GM04504 (cell line): ENCODE data around the gene ENPP7.

Experiments used
- DNase-seq: peaks from one replicate; pipeline ENCODE4 v3.0.0-alpha.2; 2012; ENCODE audit warnings: low read depth

Gene ENPP7

DNA sequence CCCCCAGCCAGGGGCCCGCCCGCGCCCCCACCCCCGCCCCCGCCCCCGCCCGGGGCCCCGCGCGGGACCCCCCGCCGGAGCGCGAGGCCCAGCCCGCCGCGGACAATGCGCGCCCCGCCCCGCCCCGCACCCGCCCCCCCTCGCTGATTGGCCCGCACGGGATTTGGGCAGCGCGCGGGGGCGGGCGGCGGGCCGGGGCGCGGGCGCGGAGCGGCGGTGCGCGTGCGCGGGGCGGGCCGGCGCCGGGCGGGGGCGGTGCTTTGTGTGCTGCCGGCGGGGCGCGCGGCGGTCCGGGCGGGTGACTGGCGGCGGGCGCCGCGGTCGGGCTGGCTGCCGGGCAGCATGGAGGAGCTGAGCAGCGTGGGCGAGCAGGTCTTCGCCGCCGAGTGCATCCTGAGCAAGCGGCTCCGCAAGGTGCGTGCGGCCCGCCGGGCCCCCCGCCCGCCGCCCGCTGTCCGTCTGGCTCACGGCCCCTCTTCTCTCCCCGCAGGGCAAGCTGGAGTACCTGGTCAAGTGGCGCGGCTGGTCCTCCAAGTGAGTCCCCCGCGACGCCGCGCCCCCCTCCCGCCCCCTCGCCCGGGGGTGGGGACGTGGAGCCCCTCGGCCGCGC lies 47.3 kb downstream of the ENPP7 start, which contains the start of gene CBX2:
Gene CBX2, plus strand, starts transcription at position 255 of the 610 bp plus-strand sequence. Its CDS starts 88 bp downstream, at position 343.
- DNase-seq = no peak

DNA sequence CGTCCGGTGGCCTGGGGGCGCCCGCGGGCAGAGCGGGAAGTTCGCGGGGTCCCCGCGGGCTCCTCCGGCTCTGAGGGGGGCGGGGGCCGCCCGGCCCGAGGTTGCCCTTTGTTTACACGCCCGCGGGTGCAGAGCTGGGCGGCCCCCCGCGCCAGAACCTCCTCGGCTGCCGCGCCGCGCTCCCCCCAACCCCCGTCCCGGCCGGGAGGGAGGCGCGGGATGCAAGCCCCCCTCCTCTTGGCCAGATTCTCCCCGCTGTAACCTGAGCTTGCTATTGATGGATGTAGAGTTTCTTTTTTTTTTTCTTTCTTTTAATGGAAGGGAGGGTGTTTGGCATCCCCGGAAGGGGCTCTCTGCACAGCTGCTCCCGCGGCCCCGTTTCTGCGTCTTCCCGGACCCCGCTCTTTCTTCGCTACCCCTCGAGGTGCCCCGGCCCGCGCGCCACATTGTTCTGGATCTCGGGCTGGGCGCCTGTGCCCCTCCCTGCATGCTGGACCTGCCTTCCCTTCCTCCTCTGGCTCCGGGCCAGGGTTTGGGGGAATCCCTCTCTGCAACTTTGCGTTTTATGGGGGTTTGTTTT lies 47.9 kb downstream of the ENPP7 start:
- no peak for DNase-seq

DNA sequence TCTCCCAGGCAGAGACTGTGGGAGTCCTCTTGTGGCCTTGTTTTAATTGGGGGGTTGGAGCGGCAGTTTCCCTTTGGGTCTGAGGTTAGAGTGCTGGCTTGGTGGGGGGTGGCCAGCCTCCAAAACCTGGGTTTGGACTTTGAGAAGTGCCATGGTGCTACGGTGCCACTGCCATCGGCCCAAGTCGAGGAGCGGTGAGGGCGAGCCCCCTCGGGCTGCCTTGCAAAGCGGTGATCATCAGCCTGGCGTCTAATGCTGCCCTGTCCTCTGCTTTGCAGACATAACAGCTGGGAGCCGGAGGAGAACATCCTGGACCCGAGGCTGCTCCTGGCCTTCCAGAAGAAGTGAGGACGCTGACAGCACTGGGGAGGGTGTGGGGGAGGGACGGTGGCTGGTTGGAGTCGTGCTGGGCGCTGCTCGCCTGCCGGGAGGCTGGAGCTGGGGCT lies 48.4 kb downstream of the ENPP7 start:
- no peak for DNase-seq

DNA sequence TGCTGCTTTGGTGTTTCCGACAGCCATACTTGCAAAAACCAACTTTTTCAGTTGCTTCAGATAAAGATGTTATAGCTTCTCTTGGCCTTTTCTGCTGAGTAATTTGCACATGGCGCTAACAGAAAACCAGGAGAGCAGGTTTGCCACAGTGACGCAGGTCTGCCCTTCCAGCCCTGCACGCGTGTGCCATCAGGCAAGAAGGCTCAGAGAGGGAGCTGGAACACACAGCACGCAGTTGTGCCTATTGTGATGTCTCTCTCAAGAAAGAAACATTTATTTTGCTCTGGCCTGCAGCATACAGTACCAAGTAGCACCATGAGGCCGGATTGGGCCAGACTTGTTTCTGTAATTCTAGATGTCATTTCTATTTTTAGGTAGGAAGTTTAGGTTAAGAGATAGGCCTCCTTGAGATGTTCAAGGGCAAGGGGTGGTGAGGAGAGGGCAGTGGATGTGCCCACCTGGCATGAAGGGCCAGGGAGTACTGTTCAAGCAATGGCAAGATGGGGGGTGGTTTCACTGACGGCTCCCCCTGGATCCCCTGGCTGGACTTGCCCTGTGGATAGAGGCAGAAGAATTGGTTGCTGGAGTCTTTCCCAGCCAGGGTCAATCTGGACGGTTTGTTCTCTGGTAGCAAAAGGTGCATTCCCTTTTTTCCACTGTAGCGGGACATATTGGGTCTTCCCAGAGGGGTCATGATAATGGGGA lies 49.1 kb downstream of the ENPP7 start:
- DNase-seq = no peak

DNA sequence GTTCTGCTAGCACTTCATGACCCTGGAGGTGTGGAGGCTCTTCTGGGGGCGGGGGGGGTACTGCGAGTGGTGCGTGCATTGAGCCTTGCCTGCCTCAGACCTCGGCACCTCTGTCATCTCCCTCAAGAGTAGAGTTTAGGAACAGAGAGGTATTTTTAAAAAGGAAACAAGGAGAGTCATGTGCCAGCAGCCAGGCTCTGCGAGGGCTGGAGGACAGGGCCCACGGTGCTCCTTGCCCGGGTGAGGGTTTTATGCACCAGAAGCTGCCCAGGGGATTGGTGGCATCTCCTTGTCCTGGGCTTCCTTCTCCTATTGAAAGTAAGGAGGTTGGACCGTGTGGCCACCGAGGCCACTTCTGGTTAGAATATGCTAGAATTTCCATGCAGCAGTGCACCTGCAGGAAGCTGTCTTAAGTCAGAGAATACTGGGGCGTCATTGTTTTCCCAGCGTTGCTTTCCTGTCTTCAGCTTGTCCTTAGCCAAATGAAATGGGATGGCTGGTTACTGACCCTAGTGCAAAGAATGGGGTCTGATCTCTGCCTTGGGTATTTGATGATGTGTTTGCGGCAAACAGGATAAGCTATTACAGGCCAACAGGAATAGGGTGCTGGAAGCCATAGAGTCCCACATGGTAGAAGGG lies 50.4 kb downstream of the ENPP7 start:
- no peak for DNase-seq

DNA sequence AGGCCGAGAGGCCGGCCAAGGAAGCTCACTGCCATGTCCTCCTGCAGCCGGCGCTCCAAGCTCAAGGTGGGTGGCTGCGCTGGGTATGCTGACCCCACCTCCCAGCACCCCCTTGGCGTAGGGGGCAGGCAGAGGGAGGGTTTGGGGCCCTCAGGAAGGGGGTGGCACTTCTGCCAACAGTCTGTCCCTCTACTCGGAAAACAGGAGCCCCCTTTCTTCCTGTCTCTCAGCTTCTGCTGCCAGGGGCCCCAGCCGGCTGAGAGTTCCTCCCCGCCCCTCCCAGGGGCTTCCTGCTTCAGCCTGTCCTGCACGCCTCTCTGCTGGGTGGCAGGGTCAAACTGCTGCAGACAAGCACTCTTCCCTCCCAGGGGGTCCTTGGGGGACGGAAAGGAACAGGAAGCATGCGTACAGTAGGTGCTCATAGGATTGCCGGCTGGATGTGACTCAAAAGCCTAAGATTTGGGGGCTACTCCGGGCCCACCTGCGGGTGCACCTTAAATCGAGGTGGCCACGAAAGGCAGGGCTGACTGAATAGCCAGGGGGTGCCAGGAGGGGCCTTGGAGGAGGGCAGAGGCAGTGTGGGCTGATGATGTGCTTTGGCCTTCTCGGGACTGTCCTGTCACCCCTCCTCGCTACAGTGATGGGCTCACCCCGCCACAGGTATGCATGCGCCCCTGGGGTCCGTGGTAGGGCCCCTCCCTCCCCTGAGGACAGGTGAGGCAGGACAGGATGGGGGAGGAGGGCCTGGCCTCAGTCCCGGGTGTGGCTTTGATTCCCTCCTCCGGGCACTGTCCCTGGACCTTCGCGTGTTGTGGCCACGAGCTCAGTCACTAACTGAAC lies 51.2 kb downstream of the ENPP7 start:
- no peak for DNase-seq

DNA sequence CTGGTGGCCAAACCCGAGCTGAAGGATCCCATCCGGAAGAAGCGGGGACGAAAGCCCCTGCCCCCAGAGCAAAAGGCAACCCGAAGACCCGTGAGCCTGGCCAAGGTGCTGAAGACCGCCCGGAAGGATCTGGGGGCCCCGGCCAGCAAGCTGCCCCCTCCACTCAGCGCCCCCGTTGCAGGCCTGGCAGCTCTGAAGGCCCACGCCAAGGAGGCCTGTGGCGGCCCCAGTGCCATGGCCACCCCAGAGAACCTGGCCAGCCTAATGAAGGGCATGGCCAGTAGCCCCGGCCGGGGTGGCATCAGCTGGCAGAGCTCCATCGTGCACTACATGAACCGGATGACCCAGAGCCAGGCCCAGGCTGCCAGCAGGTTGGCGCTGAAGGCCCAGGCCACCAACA lies 53.1 kb downstream of the ENPP7 start:
- no peak for DNase-seq

DNA sequence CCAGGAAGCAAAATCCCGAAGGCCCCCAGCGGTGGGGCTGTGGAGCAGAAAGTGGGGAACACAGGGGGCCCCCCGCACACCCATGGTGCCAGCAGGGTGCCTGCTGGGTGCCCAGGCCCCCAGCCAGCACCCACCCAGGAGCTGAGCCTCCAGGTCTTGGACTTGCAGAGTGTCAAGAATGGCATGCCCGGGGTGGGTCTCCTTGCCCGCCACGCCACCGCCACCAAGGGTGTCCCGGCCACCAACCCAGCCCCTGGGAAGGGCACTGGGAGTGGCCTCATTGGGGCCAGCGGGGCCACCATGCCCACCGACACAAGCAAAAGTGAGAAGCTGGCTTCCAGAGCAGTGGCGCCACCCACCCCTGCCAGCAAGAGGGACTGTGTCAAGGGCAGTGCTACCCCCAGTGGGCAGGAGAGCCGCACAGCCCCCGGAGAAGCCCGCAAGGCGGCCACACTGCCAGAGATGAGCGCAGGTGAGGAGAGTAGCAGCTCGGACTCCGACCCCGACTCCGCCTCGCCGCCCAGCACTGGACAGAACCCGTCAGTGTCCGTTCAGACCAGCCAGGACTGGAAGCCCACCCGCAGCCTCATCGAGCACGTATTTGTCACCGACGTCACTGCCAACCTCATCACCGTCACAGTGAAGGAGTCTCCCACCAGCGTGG lies 53.7 kb downstream of the ENPP7 start:
- DNase-seq = no peak

DNA sequence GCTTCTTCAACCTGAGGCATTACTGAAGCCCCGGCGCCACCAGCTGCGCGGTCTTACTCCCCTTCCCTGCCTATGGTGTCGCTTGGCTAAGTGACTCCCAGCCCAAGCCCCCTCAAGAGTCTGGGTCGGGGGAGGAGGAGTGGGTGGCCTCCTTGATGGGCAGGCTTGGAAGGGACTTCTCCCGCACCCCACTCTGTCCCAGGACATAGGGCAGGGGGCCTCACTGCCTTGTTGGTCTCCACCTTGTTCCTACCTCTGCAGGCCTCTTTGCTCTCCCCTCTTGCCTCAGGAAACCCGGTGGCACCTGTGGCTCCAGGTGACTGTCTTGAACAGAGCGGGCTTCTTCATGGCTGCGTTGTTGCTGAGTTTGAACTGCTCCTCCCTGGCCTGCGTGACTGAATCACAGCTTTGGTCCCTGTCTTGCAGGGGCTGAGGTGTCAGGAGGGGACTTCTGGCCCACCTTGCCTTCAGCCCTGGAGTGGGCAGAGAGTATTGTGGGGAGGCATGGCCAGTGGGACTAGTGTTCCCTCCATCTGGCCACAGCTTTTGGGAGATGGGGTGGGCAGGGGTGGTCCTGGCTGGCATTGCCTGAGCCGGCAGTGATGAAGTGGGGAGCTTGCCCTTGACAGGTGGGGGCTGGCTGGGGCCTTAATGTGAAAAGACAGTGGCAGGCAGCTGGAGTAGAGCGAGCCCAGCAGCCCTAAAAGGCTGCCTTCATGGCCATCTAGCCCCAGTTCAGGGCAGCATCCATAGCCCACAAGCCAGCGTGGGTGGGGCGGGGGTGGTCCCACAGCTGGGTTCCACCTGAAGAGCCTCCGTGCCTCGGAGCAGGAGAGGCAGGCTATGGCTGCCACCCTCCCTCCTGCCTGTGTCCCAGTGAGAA lies 54.5 kb downstream of the ENPP7 start:
- no peak for DNase-seq

DNA sequence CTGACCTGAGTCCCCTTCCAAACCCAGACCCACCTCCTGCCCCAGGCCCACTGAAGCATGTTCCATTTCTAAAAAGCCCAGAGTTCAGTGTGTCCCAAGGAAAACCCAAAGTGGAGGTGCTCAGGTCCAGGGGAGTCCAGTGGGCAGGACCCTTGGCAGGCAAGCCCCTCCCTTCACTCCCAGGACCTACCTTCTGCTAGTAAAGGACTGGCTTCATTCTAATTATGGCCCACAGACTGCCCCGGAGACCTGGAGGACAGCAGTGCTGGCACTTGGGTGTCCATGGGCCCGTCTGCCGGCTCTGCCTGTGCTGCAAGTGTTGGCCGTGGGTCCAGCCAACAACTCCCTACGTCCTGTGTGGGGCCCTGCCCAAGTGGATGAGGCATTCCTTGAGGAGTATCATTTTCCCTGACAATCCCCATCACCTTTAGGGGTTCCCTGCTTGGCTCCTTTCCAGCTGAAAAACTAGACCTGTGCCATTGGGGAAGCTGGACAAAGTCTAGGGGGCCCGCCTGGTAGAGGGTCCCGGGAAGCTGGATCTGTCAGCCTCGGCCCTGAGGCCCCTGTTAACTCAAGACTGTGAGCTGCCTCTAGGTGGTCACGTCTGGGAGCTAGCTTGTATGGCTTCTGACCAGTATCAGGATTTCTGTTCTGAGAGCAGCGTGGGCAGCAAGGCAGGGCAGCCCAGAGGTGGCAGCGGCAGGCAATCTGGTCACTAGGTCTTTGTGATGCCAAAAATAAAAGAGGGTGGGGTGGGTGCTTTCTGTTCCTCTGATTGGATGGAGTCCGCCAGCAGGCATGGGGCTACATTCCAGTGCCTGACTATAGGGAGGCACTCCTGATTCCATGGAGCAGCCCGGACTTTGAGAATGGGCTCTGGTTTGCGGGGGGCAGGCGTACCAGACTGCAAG lies 55.4 kb downstream of the ENPP7 start:
- no peak for DNase-seq

DNA sequence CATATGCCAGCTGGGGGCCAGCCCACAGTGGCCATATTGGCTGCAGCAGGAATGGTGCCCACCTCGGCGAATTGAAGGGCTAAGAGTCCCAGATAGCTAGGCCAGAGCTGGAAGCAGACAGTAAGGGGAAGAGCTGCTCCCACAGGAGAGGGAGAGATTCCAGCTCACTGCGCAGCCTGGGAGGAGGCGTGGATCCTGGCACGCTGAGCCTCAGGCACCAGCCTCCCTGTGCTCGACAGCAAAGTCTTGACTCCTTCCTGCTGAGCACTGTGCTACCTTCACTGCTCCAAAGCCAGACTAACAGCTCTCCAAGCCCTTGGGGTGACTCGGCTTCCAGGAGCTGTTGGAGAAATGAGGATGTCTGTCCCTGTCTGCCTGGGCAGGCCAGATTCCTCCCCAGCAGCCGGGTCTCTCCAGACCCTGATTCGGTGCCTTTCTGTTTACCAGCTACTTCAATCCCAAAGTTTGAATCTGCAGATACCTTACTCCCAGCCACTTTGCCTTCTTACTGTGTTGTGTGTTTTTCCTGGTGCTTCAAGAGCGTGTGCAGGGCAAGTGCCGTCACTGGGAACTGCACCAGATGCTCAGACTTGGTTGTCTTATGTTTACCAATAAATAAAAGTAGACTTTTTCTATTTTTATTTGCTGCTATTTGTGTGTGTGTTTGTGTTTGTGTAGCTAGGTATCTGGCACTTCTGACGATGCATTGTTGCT lies 56.3 kb downstream of the ENPP7 start:
- no peak for DNase-seq

DNA sequence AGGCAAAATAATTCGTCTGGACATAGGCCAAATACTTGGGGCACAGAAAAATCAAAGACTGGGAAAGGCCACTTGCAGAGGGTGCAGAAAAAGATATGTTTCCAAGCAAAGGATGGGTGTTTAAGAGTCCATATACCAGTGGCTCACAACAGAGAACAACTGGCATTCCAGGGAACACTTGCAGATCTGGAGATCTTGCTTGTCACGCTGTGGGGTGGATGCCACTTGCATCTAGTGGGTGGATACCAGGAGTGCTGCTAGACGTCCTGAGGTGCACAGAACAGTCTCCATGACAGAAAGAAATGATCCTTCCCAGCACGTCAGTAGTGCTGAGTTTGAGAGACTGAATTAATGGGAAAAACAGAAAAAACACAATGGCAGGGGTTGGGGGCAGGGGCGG lies 57.7 kb downstream of the ENPP7 start:
- no peak for DNase-seq

DNA sequence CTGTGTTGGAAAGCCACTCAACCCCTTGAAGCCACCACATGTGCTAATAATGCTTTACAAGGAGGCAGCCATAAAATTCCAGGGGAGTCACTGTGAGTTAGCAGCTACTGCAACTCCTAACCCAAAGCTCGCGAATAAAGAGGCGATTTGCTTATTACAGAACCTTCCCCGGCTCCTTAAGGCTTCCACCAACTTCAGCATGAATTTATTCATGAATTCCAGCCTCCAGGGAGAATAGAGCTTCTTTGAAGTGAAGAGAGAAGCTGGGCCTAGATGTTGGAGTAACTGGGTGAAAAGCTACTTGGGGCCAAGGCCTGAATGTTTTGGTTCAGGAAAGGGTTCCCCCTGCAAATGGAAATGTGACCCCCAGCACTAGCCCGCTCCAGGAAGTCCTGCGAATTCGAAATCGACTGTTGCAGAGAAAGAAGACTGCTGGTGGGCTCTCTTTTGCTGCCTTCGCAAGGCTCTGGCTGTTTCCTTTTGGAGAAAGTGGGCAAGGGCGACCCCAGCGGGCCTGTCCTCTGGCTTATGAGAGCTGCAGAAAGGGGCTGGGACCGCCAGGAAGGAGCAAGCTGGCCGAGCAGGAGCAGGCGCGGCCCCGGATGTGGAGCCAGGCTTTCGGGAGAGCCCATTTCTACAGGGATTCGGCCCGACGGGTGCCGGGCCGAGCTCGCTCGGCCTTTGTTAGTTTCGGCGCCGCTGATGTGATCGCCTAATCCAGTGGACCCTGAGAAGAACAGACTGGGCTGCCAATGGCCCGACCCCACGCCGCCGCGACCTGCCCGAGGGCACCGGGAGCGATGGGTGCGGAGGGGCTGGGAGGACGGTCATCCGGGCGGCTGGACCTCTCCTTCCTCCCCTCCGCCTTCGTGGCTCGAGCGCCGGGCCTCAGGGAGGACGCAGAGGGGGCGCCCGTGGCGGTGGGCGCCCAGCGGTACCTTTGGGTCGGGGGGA lies 58.5 kb downstream of the ENPP7 start:
- no peak for DNase-seq

DNA sequence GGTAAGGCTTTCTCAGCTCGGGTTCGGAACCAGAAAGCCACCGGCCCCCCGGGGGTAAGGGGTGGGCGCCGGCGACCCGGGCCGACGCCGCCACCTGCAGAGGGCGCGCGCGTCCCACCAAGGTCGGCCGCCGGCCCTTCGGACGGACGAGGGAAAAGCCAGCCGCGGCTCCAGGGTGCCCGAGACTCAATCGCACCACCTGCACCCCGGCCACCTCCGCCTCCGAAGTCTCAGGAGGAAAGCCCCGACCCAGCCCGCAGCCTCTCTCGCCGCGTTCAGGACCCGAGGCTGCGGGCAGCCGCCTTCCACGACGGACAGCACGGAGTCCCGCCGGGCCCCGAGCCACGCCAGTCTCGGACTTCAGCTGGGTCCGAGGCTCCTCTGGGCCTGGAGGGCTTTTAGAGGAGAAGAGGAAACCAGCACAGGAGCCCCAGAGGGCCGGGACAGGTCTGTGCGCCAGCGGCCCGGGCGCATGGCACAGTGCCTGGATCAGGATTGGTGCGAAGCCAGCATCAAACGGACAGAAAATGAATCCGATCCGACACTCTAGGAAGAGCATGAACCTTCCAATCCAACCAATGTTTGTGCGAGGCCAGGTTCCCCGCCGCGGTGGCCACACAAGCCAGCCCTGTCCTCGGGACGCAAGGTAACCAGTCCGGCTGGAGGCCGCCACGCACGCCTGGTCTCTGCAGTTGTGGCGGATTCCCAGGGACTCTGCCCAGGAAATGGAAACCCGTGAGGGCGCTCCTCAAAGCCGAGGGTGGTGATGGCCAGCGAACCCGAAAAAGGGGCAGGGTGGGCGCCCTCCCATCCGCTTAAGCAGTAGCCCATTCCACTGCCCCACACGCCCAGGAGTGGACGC lies 59.4 kb downstream of the ENPP7 start:
- DNase-seq = no peak

DNA sequence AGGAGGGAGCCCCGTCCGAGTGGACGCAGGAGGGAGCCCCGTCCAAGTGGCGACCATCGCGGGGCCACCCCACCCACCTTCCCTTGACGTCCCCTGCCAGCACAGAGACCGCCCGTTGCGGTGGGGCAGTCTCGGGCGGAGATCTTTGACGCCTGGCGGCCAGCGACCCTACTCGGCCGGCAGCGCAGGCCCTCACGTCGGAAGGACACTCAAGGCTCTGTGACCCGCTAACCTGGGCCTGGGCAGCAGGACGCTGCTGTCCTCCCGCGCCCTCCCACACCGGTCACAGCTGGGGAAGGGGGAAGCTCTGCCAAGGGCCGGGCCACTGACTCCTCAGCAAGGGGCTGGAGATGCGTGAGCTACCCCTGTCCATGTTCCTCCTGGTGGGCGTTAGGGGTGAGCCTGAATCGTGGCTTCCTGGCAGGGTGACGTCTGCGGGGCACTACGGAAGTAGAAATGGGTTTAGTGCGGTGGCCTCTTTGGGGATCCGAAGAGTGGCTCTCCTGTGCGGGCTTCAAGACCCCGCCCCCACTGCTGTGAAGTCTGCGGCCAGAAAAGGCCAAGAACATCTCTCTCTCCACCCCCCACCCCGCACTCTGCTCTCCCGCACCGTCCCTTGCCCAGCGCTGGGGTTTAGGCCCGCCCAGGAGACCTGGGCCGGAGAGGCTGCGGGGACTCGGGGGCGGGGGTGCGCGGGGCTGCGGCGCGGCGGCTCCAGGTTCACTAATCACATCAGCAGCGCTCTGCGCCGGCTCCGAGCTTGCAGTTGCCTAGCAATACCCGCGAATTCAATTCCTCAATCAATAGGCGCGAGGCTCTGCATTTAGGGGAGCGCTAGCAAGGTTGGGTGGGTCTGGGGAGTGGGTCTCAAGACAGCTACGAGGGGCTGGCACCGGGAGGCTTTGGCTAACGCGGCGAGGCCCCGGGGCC lies 60.3 kb downstream of the ENPP7 start:
- no peak for DNase-seq
